ELF-1 (cell line): ENCODE data around the gene ARHGEF4.
"Not testable (repeated sequence)": the region's sequence is repeated elsewhere in the genome, so short reads cannot be mapped to it uniquely, and the experiment has no call there.

Source experiments
- DNase-seq: peaks from one replicate; pipeline ENCODE4 v3.0.0-alpha.2; 2016; ENCODE audit warnings: low read depth, low spot score

Gene ARHGEF4

DNA sequence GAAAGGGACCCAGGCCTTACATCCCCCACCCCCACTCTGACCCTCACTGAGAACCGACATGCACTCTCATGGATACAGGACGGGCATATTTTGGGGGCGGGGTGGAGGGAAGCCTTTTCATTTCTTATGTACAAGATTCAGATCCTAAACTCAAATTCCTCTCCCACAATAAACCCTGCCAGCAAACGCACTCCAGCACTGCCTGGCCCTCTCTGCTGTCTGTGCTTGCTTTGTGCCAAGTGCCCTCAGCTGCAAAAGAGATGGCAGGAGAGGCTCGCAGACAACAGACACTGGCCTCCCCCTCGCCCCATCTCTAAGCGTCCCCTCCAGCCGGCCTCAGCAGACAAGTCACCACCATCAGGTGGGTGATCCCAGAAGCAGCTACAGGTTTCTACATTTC is 214.2 kb downstream of the ARHGEF4 start:
- no peak for DNase-seq

DNA sequence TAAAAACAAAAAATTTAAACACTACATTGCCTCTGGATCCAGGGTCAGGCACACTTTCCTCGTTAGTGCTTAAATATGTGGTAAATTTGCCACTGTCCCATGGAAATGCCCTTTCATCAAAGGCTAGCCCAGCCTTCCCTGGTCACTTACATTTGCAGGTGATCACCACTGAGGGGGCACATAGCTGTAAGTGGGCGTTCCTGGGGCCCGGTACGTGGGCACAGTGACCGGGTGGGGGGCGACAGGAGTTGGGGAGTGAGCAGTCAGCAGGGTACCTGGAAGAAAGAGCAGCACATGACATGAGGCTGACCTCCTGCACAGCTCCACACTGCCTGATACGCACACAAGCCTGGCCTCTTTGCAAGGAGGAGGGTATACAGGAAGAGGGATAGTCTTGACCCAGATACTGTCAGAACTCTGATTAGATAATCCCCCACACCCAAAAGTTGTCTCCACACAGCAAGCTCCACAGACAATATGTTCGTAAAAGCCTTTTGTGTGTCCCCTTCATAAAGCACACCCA is 216.1 kb downstream of the ARHGEF4 start:
- no peak for DNase-seq

DNA sequence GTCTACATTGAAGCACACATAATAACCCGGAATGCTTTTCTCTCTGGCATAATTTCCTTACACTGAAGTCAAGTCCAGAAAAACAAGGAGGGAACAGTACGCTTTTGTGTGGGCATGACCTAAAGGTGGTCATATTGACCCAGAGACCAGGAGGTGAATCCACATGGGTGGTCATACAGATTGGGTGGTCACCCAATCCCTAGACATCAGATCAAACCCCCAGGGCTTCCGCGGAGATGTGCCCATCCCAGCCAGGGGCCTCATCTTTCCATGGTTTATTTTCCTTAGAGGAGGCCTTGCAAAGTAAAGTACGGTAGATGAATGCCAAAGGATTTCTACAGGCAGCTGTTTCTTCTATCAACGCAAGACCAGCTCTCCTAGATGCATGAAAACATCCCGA is 217.8 kb downstream of the ARHGEF4 start:
- no peak for DNase-seq

DNA sequence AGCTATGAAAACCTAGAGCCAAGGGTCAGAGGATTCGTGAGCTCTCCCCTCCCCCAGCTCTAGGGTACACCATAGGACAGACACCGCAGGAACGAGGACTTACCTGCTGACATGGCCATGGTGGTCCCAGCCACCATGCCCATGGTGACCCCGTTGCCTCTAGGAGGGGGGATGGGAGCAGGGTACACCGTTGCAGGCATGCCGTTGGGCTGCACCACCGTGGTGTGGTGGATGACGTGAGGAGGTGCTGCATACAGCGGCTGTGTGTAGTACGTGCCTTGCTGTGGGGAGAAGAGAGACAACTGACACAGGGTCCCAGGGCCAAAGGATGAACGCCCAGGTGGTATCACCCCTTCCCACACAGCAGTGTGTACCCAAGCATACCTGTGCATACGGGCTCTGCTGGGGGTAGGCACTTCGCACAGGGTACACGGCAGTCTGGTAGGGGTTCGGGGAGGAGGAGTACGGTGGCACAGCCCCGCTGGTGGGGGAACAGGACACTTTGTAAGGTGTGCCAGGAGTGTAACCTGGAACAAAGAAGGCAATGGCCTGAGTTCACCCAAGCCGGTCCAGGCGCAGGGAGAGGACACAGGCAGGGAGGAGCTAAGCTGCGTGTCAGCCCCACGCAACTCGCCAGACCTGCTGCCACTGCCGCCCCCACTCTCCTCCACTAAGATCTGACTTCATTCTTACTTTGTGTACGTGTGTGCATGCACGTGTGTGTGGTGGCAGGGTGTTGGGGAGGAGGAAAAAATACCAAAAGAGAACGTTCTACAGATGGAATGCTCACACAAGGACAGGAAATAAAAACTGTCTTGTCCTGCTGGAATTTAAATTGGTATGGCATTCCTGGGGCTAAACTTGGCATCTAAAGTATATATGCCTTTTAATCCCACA is 218.7 kb downstream of the ARHGEF4 start:
- DNase-seq, result no peak

- DNase-seq, result no peak
These were observed 219.7 kb downstream of the ARHGEF4 start for GRCh38 chr2:131056204-131056931.

- no peak for DNase-seq
These were observed 220.2 kb downstream of the ARHGEF4 start for GRCh38 chr2:131056932-131057287.

GRCh38 chr2:131058214-131058843 is 221.6 kb downstream of the ARHGEF4 start:
- no peak for DNase-seq

DNA sequence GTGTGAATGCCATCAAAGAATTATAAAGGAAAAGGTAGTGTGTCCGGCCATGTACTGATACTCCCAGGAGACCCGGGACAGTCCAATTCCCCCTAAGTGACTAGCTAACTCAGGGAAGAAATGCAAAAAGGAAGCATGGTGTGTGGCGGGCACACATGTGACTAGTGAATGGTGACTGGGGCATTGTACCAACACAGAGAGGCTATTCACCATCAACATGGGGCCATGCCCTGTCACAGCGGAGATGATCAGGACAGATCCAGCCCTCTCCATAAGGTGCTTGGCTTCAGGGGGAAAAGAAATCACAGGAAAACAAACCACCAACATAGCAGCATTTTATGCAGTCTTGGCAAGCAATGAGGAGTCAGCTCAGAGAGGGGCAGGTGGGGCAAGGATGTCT is 222.2 kb downstream of the ARHGEF4 start:
- DNase-seq, result no peak

- peak; percentile 58 for DNase-seq
These were observed 227.0 kb downstream of the ARHGEF4 start for GRCh38 chr2:131063501-131064283.

- no peak for DNase-seq
These were observed 228.1 kb downstream of the ARHGEF4 start for GRCh38 chr2:131064589-131065512.

DNA sequence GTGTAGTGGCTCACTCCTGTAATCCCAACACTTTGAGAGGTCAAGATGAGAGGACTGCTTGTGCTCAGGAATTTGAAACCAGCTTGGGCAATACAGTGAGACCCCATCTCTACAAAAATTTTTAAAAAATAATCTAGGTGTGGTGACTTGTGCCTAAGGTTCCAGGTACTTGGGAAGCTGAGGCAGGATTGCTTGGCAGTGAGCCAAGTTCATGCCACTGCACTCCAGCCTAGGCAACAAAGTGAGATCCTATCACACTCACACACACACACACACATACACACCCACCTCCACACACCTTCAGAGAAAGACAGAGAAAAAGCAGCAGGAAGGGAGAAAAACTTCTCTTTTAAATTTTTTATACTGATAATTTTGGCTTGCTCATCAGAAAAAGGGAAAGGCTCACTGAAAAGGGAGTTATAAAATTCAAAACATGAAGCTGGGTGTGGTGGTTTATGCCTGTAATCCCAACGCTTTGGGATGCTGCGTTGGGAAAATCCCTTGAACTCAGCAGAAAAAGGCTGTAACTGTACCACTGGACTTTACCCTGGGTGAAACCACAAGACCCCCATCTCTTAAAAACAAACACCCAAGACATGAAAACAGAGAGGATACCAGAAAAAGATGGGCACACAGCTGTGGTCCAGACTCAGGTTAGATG is 230.9 kb downstream of the ARHGEF4 start:
- no peak for DNase-seq

DNA sequence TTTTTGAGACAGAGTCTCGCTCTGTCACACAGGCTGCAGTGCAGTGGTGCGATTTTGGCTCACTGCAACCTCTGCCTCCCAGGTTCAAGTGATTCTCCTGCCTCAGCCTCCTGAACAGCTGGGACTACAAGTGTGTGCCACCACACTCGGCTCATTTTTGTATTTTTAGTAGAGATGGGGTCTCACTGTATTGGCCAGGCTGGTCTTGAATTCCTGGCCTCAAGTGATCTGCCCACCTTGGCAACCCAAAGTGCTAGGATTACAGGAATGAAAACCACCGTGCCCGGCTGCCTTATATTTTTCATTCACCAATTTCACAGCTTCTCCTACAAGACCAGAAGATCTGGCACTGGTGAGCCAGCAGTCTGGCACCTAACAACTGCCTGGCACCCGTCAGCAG is 231.5 kb downstream of the ARHGEF4 start:
- not testable (repeated sequence) for DNase-seq

DNA sequence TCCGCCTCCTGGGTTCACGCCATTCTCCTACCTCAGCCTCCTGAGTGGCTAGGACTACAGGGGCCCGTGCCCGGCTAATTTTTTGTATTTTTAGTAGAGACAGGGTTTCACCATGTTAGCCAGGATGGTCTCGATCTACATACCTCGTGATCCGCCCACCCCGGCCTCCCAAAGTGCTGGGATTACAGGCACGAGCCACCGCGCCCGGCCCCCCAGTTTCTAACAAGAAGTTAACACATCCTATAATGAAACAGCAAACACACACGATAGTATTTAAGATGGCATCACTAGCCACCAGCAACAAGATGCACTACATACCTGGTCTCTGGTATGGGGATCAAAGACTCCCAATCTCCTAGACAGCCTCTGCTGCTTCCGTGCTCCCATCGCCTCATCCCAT is 238.9 kb downstream of the ARHGEF4 start:
- DNase-seq, result not testable (repeated sequence)

- DNase-seq, result peak; percentile 20
These were observed 240.0 kb downstream of the ARHGEF4 start for GRCh38 chr2:131076707-131077106.

GRCh38 chr2:131077182-131077846 is 240.6 kb downstream of the ARHGEF4 start:
- no peak for DNase-seq

GRCh38 chr2:131077966-131078365 is 241.3 kb downstream of the ARHGEF4 start:
- no peak for DNase-seq

- not testable (repeated sequence) for DNase-seq
These were observed 243.2 kb downstream of the ARHGEF4 start for GRCh38 chr2:131079931-131080330.

- no peak for DNase-seq
These were observed 244.5 kb downstream of the ARHGEF4 start for GRCh38 chr2:131081190-131081589.

GRCh38 chr2:131085646-131086045 is 248.9 kb downstream of the ARHGEF4 start:
- DNase-seq, result no peak
